NCI-H526 treated with DMSO at 0.1 percent for 48 hours (cell line): ENCODE measurements around the gene ELOVL6.
"Not testable (repeated sequence)": the region's sequence is repeated elsewhere in the genome, so short reads cannot be mapped to it uniquely, and the experiment has no call there.

Experiments
- DNase-seq: peaks from one replicate; lab custom pipeline; 2025; lab: John Stamatoyannopoulos, UW

The ELOVL6 gene

DNA sequence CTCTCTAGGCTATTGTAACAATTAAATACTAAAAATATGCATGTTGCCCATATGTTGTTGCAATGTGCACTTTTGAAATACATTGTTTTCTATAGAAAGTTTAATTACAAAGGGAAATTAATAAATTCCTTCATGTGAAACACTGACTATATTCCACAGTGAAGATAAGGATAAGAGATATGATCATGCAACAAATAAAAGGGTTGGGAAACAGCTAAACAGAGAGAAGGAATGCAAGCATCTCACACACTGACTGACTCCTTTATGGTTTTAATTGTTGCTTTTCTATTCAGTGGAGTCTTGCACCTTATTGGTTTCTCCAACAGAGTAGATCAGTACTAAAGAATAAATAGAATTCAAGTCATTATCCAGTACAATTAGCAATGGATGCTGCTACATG lies 37.8 kb downstream of the ELOVL6 start:
- DNase-seq: no peak

DNA sequence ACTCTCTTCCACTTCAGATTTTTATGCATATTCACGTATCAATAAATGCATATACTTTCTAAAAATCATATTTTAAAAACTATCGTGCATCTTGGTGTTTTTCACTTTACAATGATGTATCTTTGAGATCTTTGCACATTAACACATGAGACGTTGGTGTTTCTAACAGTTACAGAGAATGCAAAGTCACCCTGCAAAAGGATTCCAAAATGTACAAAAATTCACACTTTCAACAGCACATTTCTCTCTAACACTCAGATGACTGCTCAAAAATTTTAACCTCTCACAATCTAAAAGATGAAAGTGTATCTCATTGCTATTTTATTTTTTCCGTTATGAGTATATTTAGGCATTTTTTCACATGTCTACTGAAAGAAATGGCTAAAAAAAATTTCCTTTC lies 38.9 kb downstream of the ELOVL6 start:
- no peak for DNase-seq

DNA sequence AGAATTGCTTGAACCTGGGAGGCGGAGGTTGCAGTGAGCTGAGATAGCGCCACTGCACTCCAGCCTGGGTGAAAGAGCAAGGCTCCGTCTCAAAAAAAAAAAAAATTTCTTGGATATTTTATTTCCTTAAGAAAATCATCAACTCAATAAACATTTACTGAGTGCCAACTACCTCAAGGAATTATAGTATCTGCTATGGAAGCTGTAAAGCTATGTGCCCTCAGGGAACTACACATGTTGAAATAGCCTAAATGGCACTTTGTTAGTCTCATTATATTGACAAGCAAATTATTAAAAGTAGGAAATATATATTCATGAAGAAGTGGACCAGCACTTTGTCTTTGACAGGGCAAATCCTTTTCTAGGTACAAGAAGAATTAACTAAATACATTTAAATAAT lies 40.8 kb downstream of the ELOVL6 start:
- no peak for DNase-seq

- not testable (repeated sequence) for DNase-seq
These were observed 41.2 kb downstream of the ELOVL6 start for GRCh38 chr4:110157166-110157565.

- no peak for DNase-seq
These were observed 42.0 kb downstream of the ELOVL6 start for GRCh38 chr4:110156442-110156841.

GRCh38 chr4:110155654-110156053 lies 42.8 kb downstream of the ELOVL6 start:
- DNase-seq: no peak

DNA sequence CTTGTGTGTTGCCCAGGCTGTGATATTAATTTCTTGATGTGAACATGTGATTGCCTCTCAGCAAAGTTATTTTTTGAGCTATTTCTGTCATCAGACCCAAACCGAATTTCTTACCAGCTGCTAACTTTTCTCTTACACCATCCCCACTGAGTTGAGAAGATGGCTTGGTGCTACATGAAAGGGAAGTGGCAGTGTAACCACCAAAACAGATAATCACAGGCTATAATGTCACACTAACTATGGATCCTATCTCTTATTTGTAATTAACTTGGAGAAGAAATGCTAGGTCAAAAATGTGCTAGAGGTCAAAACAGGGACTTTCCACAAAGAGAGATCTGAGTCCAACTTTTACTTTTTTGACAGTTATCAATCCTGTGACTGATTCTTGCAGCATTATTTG lies 43.8 kb downstream of the ELOVL6 start:
- no peak for DNase-seq

- no peak for DNase-seq
These were observed 46.0 kb downstream of the ELOVL6 start for GRCh38 chr4:110152386-110152785.

DNA sequence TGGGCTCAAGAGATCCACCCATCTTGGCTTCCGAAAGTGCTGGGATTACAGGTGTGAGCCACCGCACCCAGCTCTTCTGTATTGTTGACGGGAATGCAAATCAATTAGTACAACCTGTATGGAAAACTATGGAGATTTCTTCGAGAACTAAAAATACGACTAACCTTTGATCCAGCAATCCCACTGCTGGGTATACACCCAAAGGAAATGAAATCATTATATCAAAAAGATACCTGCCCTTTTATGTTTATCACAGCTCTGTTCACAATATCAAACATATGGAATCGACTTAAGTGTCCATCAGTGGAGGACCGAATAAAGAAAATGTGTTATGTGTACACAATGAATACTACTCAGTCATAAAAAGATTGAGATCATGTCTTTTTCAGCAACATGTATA lies 49.3 kb downstream of the ELOVL6 start:
- no peak for DNase-seq

GRCh38 chr4:110142461-110142860 lies 56.0 kb downstream of the ELOVL6 start:
- DNase-seq: no peak

- DNase-seq: no peak
These were observed 58.6 kb downstream of the ELOVL6 start for GRCh38 chr4:110139815-110140214.

DNA sequence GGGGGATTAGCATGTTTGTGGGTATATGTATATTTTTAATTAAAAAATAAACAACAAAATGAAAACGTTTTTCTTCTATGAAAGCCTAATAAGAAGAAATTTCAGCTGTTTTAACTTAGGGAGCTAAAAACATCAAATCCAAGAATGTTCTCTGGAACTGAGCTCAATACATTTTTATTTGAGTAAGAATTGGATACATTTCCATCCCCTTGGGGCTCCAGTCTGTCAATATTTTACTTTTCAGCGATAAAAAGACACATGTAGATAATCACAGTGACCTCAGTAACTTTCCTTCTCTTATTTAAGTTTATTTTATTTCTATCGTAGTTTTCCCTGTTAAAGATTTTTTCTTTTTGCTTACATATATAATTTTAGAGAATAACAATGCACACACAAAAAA lies 59.3 kb downstream of the ELOVL6 start:
- no peak for DNase-seq

DNA sequence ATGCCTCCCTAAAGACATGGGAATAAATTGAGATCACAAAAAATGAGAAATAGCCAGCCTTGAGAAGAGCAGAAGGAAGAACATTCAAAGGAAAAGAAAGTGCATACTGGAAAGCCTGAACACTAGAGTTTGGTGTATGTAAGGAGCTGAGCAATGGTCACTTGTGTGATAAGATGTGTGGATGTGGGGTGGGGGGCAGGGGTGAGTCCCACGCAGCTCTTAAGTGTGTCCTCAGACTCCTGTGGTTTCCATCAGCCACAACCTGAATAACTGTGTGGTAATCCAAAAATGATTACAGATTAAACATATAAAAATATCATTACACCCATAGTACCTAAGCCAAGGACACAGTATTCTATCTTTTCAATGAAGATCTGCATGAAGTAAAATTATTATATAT lies 59.9 kb downstream of the ELOVL6 start:
- DNase-seq: no peak

DNA sequence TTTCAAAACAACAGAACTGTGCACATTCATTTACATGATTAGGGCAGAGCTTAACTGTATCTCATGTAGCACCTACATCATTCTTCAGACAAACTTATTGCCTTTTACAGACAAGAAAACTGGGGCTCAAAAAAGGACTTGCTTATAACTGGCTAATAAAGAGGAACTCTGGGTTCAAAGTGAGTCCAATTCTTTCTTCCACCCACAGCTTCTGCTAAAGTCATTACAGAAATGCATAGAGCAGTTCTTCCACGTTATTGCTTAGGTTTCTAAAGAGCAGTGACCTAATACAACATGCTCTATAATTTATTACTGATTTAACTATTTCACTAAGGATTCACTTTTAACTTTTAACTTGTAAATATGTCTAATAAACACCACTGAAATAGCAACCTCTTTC lies 60.6 kb downstream of the ELOVL6 start:
- DNase-seq: no peak

GRCh38 chr4:110135523-110135922 lies 62.9 kb downstream of the ELOVL6 start:
- DNase-seq: no peak

DNA sequence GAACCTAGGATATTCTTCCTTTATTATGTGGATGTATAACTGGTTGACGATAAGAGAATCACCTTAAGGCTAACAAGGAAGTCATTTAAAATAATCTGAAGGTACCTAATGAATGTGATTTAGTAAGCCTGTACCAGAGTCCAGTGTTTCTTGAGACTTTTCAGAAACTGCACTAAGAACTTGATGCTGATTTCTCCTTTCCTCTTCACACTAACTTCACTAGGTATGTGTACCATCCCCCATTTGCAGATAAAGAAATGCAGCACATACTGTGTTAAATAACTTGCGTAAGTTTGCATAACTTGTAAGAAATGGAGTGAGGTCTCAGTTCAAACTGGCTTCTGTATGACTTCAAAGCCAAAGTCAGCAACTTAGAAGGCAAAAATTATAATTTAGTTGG lies 63.3 kb downstream of the ELOVL6 start:
- DNase-seq: no peak

- no peak for DNase-seq
These were observed 64.0 kb downstream of the ELOVL6 start for GRCh38 chr4:110134269-110134869.

GRCh38 chr4:110132816-110133719 lies 65.3 kb downstream of the ELOVL6 start:
- DNase-seq: peak; percentile 73

DNA sequence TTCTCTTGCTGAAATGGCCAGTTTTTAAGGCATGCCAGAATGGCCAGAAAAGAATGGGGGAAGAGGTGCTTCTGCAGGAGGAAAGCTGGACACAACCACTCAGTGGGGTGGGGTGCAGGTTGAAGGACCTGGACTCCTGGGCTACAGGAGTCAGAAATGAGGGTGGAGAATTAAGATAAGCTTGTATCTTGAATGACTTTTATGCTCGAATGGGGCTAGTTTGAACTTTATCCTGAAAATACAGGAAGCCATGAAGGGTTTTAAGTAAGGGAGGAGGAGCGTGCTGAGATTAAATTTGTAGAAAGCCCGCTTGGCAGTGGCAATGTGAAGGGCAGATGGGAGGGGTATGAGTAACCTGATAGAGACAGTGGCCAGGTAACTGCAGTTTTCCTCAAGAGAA lies 66.5 kb downstream of the ELOVL6 start:
- DNase-seq: no peak

GRCh38 chr4:110130576-110131358 lies 67.6 kb downstream of the ELOVL6 start:
- no peak for DNase-seq

DNA sequence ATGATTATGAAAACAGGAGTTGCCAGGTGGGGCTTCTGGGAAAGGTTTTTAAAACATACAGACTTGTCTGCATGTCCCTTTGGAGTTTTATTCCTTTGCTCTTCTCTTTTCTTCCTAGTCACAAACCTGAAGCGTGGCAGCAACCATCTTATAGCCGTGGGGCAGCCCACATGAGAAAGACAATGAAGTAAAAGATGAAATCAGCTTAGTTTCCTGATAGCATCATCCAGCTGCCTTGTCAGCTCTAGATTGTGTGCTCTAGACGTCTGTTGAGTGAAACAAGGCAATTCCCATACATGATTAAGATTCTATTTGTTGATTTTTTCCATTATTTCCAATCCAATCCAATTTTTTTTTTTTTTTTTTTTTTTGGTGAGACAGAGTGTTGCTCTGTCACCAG lies 68.9 kb downstream of the ELOVL6 start:
- DNase-seq: no peak

DNA sequence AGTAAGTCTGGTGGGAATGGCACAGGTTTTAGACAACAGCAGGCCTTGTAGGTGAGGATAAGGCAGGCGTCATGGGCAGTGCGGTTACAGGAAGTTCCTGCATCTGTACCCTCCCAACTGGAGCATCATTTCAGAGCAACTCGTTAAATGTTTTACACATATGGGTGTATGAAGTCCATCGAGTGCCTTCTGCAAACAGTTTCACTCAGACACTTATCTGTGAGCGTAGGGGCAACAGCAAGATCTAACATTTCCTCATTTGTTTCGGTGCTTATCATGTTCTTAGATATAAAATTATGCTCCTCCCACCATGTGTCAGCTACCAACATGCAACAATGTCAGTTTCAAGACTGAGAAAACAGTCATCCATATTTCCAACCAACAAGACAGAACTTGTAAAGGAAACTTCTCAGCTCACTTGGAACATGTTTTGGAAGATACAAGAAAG lies 69.9 kb downstream of the ELOVL6 start:
- no peak for DNase-seq

- no peak for DNase-seq
These were observed 70.4 kb downstream of the ELOVL6 start for GRCh38 chr4:110128029-110128428.
